NB4 (cell line): ENCODE data around the gene VBP1.

Experiments
- DNase-seq: peaks from one replicate; pipeline ENCODE4 v3.0.0; 2010; ENCODE audit warnings: low read depth
- H3K4me3 ChIP-seq: one replicate; pipeline ENCODE4 v1.5.1; 2011; ENCODE audit warnings: mild to moderate bottlenecking, low read depth, low read length, moderate library complexity
- CTCF ChIP-seq: IDR thresholded peaks from one replicate; pipeline ENCODE4 v1.5.1; 2012; ENCODE audit warnings: low read depth, low read length
- MAX ChIP-seq: IDR thresholded peaks from 2 replicates; pipeline ENCODE4 v1.6.1; 2011; ENCODE audit warnings: low read depth, low read length
- MYC ChIP-seq: IDR thresholded peaks from 2 replicates; pipeline ENCODE4 v1.6.1; 2011; ENCODE audit warnings: low read depth, low read length
- POLR2A ChIP-seq: IDR thresholded peaks from 2 replicates; pipeline ENCODE4 v1.6.1; 2011; ENCODE audit warnings: mild to moderate bottlenecking; ENCODE audit not compliant: insufficient read length; ENCODE audit errors: extremely low read depth

The VBP1 gene

GRCh38 chrX:155216179-155216939 lies at the start of gene VBP1:
Gene VBP1 (plus strand): TSS chrX:155216460. CDS start chrX:155216483, 23 bp downstream.
- H3K4me3 ChIP-seq = peak within 1 kb of the TSS; percentile 97
- TF ChIP-seq POLR2A (peak; percentile 53), CTCF (peak; percentile 29), MAX (no peak), MYC (no peak; the same call in 1 of the 2 replicates)
- peak; percentile 97 for DNase-seq

- no peak for TF ChIP-seq MAX
- no peak for TF ChIP-seq CTCF
- TF ChIP-seq MYC = no peak
- TF ChIP-seq POLR2A = no peak
- H3K4me3 ChIP-seq = no peak overlapping the region
- no peak for DNase-seq
Measured at GRCh38 chrX:155169881-155170280, 46.4 kb upstream of the VBP1 start.

GRCh38 chrX:155179346-155179997 lies 36.8 kb upstream of the VBP1 start:
- H3K4me3 ChIP-seq = no peak overlapping the region
- DNase-seq = peak; percentile 6
- TF ChIP-seq MAX = no peak

- no peak overlapping the region for H3K4me3 ChIP-seq
- no peak for TF ChIP-seq CTCF
- peak; percentile 23; the same call in 1 of the 2 replicates for TF ChIP-seq MAX
- DNase-seq = peak; percentile 91
Measured at GRCh38 chrX:155188786-155189185, 27.5 kb upstream of the VBP1 start.

GRCh38 chrX:155211208-155211607 lies 5.1 kb upstream of the VBP1 start:
- no peak for DNase-seq
- H3K4me3 ChIP-seq = no peak overlapping the region
- no peak for TF ChIP-seq MYC
- TF ChIP-seq POLR2A = no peak
- no peak for TF ChIP-seq MAX
- no peak for TF ChIP-seq CTCF

- TF ChIP-seq CTCF = no peak
- TF ChIP-seq MAX = no peak
- no peak for TF ChIP-seq MYC
- TF ChIP-seq POLR2A = no peak
- H3K4me3 ChIP-seq = no peak overlapping the region
- no peak for DNase-seq
Measured at GRCh38 chrX:155213731-155214130, 2.5 kb upstream of the VBP1 start.
